Measurements from ENCODE around the gene FOSL2. TPM values are rescaled to one million over a fixed set of nuclear protein-coding genes. Genes with fewer than 3 reads are reported as not detected.
A peak's percentile ranks its signal among the peaks of the same experiment; 100 is the strongest.

Gene FOSL2
- polyA plus RNA-seq, 1 donor (not counting 4 experiments of a cell fraction or from before 2014, with no cell fraction given) = 24.1 TPM

DNA sequence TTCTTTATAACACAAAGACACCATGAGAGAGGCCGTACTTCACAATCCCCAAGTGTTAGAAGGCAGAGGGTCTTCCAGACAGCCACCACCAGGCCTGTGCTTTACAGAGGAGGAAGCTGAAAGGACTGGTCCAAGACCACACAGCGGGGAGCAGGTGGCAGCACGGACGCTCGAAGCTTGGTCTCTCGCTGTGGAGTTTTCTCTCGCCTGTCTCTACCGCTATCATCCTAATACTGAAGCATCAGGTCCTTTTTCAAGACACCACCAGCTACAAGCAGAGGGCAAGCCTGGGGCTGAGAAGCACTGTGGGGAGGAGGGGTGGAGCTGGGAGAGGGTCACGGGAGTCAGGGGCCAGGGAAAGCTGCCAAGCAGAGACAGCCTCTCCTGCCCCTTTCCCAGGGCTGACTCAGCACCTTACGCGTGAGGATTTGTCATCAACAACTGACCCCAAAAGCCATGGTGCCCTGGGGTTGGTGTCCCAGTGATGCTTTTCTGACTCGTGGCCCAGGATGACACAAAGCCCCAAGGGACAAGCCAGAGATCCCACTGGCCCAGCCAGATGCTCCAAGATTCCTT is 31.9 kb upstream of the FOSL2 start:
- no peaks in the 10 kb centered on the region for H4K20me1 ChIP-seq (ENCODE audit: control insufficient read depth, extremely low read depth, insufficient read depth, low read length)
- no peak for TF ChIP-seq EZH2 (IDR thresholded peaks at IDR 0.05; ENCODE audit: low read length)
- TF ChIP-seq, protein P1, sequence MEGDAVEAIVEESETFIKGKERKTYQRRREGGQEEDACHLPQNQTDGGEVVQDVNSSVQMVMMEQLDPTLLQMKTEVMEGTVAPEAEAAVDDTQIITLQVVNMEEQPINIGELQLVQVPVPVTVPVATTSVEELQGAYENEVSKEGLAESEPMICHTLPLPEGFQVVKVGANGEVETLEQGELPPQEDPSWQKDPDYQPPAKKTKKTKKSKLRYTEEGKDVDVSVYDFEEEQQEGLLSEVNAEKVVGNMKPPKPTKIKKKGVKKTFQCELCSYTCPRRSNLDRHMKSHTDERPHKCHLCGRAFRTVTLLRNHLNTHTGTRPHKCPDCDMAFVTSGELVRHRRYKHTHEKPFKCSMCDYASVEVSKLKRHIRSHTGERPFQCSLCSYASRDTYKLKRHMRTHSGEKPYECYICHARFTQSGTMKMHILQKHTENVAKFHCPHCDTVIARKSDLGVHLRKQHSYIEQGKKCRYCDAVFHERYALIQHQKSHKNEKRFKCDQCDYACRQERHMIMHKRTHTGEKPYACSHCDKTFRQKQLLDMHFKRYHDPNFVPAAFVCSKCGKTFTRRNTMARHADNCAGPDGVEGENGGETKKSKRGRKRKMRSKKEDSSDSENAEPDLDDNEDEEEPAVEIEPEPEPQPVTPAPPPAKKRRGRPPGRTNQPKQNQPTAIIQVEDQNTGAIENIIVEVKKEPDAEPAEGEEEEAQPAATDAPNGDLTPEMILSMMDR (optimal IDR thresholded peaks at IDR 0.05 in 1 of 3, IDR thresholded peaks at IDR 0.05 in 1 of 3, conservative IDR thresholded peaks at IDR 0.05 in 1 of 3; ENCODE audit: extremely low read depth in 1 of 3, insufficient read depth in 2 of 3, low read length in 3 of 3) = no peak
- H3K9me1 ChIP-seq (ENCODE audit: control insufficient read depth, extremely low read depth, insufficient read depth, low read length) = no peaks in the 10 kb centered on the region
- H3K9ac ChIP-seq (ENCODE audit: control insufficient read depth, extremely low read depth, insufficient read depth, low read length) = no peak overlapping the region
- H3K27ac ChIP-seq (ENCODE audit: control insufficient read depth, insufficient read depth, low read length) = no peak overlapping the region
- H3K4me3 ChIP-seq (ENCODE audit: control insufficient read depth in 2 of 3, extremely low read depth in 1 of 3, insufficient read depth in 2 of 3, low read depth in 1 of 3, low read length in 3 of 3) = no peak overlapping the region
- no peaks in the 10 kb centered on the region for H3K9me3 ChIP-seq (ENCODE audit: control insufficient read depth, low read depth, low read length)
- peak; percentile 48 for DNase-seq (ENCODE audit: low read depth, low spot score)
- H3K79me2 ChIP-seq (ENCODE audit: control insufficient read depth, insufficient read depth, low read length) = no peaks in the 10 kb centered on the region
- dilution Hi-C loops (cut with MboI; ENCODE audit: extremely low pct_ligation_motif_present, low sequenced_read_pairs) = no loop called here
- H3K36me3 ChIP-seq (ENCODE audit: control insufficient read depth in 2 of 2, extremely low read depth in 1 of 2, insufficient read depth in 2 of 2, low read length in 2 of 2) = no peaks in the 10 kb centered on the region
- H2AFZ ChIP-seq (ENCODE audit: control insufficient read depth, low read length) = no peak overlapping the region
- no peak overlapping the region for H3K4me2 ChIP-seq (ENCODE audit: control insufficient read depth, extremely low read depth, insufficient read depth, low read depth, low read length)
- no peak for FAIRE-seq
- no peaks in the 10 kb centered on the region for H3K27me3 ChIP-seq (ENCODE audit: control insufficient read depth, extremely low read depth, insufficient read depth, low read length)
- peaks cover 5% of the 10 kb centered on the region for H3K4me1 ChIP-seq (ENCODE audit: control insufficient read depth, extremely low read depth, insufficient read depth, low read length)

DNA sequence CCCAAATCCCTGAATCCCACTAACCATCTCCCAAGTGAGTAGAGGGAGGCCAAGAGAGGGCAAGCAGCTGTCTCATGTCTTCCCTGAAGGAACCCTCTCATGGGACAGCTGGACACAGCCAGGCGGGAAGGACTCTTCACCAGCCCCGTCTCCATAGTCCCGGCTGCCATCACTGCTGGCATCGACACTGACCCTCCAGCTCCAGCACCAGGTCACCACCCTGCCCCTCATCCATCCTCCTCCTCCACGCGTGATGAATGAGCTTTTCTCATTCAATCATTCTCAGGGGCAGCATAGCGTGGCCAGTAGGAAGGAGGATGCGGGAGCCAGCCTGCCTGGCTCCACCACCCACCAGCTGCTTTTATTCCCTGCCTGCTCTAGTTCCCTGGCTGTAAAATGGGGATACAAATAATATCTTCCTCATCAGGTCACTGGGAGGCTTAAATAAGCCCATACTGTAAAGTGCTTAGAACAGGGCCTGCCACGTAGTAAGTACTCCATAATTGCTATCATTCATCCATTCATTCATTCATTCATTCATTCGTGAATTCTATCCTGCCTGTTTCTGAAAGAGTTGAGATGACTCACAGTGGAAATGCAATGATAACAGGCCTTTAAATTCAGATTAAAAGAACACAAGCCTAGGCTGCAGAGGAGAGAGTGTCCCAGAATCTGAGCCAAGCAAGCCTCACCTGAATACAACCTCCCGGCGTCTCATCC is 30.5 kb upstream of the FOSL2 start:
- H3K4me2 ChIP-seq (ENCODE audit: control insufficient read depth, extremely low read depth, insufficient read depth, low read depth, low read length) = no peak overlapping the region
- no peaks in the 10 kb centered on the region for H3K4me1 ChIP-seq (ENCODE audit: control insufficient read depth, extremely low read depth, insufficient read depth, low read length)
- no peak overlapping the region for H3K27ac ChIP-seq (ENCODE audit: control insufficient read depth, insufficient read depth, low read length)
- no peak overlapping the region for H3K4me3 ChIP-seq (ENCODE audit: control insufficient read depth in 2 of 3, extremely low read depth in 1 of 3, insufficient read depth in 2 of 3, low read depth in 1 of 3, low read length in 3 of 3)
- no peaks in the 10 kb centered on the region for H3K9me1 ChIP-seq (ENCODE audit: control insufficient read depth, extremely low read depth, insufficient read depth, low read length)
- no peaks in the 10 kb centered on the region for H3K79me2 ChIP-seq (ENCODE audit: control insufficient read depth, insufficient read depth, low read length)
- H3K27me3 ChIP-seq (ENCODE audit: control insufficient read depth, extremely low read depth, insufficient read depth, low read length) = no peaks in the 10 kb centered on the region
- H2AFZ ChIP-seq (ENCODE audit: control insufficient read depth, low read length) = no peak overlapping the region
- dilution Hi-C loops (cut with MboI; ENCODE audit: extremely low pct_ligation_motif_present, low sequenced_read_pairs) = no loop called here
- TF ChIP-seq, protein P1 (optimal IDR thresholded peaks at IDR 0.05 in 1 of 3, IDR thresholded peaks at IDR 0.05 in 1 of 3, conservative IDR thresholded peaks at IDR 0.05 in 1 of 3; ENCODE audit: extremely low read depth in 1 of 3, insufficient read depth in 2 of 3, low read length in 3 of 3) = no peak
- no peak for TF ChIP-seq EZH2 (IDR thresholded peaks at IDR 0.05; ENCODE audit: low read length)
- DNase-seq (ENCODE audit: low read depth, low spot score) = no peak
- no peak for FAIRE-seq
- no peaks in the 10 kb centered on the region for H3K9me3 ChIP-seq (ENCODE audit: control insufficient read depth, low read depth, low read length)
- H3K36me3 ChIP-seq (ENCODE audit: control insufficient read depth in 2 of 2, extremely low read depth in 1 of 2, insufficient read depth in 2 of 2, low read length in 2 of 2) = no peaks in the 10 kb centered on the region
- no peaks in the 10 kb centered on the region for H4K20me1 ChIP-seq (ENCODE audit: control insufficient read depth, extremely low read depth, insufficient read depth, low read length)
- H3K9ac ChIP-seq (ENCODE audit: control insufficient read depth, extremely low read depth, insufficient read depth, low read length) = no peak overlapping the region
